ENCODE data around the gene MOBP.

GRCh38 chr3:39428745-39429201, 38.7 kb upstream of the MOBP start:
- TF ChIP-seq YY1 (IDR thresholded peaks at IDR 0.05; ENCODE audit: extremely low read depth, insufficient replicate concordance, low read depth, low read length) (no peak), EZH2 (IDR thresholded peaks at IDR 0.05) (no peak), CTCF (IDR thresholded peaks at IDR 0.05 in 2 of 3, conservative IDR thresholded peaks at IDR 0.05 in 1 of 3; ENCODE audit: borderline replicate concordance in 1 of 3, insufficient read depth in 1 of 3, low read depth in 2 of 3, low read length in 2 of 3) (no peak), POLR2A (IDR thresholded peaks at IDR 0.05; ENCODE audit: borderline replicate concordance, extremely low read depth, insufficient read depth, insufficient read length) (no peak)
- TF ChIP-seq, protein P1, sequence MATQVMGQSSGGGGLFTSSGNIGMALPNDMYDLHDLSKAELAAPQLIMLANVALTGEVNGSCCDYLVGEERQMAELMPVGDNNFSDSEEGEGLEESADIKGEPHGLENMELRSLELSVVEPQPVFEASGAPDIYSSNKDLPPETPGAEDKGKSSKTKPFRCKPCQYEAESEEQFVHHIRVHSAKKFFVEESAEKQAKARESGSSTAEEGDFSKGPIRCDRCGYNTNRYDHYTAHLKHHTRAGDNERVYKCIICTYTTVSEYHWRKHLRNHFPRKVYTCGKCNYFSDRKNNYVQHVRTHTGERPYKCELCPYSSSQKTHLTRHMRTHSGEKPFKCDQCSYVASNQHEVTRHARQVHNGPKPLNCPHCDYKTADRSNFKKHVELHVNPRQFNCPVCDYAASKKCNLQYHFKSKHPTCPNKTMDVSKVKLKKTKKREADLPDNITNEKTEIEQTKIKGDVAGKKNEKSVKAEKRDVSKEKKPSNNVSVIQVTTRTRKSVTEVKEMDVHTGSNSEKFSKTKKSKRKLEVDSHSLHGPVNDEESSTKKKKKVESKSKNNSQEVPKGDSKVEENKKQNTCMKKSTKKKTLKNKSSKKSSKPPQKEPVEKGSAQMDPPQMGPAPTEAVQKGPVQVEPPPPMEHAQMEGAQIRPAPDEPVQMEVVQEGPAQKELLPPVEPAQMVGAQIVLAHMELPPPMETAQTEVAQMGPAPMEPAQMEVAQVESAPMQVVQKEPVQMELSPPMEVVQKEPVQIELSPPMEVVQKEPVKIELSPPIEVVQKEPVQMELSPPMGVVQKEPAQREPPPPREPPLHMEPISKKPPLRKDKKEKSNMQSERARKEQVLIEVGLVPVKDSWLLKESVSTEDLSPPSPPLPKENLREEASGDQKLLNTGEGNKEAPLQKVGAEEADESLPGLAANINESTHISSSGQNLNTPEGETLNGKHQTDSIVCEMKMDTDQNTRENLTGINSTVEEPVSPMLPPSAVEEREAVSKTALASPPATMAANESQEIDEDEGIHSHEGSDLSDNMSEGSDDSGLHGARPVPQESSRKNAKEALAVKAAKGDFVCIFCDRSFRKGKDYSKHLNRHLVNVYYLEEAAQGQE (IDR thresholded peaks at IDR 0.05; ENCODE audit: low read depth): no peak
- TF ChIP-seq, protein P2, sequence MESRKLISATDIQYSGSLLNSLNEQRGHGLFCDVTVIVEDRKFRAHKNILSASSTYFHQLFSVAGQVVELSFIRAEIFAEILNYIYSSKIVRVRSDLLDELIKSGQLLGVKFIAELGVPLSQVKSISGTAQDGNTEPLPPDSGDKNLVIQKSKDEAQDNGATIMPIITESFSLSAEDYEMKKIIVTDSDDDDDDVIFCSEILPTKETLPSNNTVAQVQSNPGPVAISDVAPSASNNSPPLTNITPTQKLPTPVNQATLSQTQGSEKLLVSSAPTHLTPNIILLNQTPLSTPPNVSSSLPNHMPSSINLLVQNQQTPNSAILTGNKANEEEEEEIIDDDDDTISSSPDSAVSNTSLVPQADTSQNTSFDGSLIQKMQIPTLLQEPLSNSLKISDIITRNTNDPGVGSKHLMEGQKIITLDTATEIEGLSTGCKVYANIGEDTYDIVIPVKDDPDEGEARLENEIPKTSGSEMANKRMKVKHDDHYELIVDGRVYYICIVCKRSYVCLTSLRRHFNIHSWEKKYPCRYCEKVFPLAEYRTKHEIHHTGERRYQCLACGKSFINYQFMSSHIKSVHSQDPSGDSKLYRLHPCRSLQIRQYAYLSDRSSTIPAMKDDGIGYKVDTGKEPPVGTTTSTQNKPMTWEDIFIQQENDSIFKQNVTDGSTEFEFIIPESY (IDR thresholded peaks at IDR 0.05; ENCODE audit: extremely low read depth, insufficient replicate concordance, low read length): no peak
